Ascending aorta (tissue), 2 donors: ENCODE results near the gene KIF25. TPM values are rescaled to one million over a fixed set of nuclear protein-coding genes. Genes with fewer than 3 reads are reported as not detected.

Experiments
- DNase-seq, 2 donors: peaks; one replicate each; pipeline ENCODE4 v3.0.0-alpha.2; 2019; ENCODE audit warnings: low spot score in 2 of 2
- H3K27ac ChIP-seq, 2 donors: fragments of 200-600 bp; sonication (generic); one replicate each; pipeline ENCODE4 v1.5.1; 2016 to 2017; ENCODE audit warnings: mild to moderate bottlenecking in 1 of 2
- H3K27me3 ChIP-seq: fragments of 200-600 bp; sonication (generic); one replicate; pipeline ENCODE4 v1.5.1; 2017
- H3K36me3 ChIP-seq, 2 donors: fragments of 200-600 bp; sonication (generic); one replicate each; pipeline ENCODE4 v1.5.1; 2016
- H3K4me1 ChIP-seq, 2 donors: fragments of 200-600 bp; sonication (generic); one replicate each; pipeline ENCODE4 v1.5.1; 2016 to 2017; ENCODE audit warnings: mild to moderate bottlenecking in 1 of 2
- H3K4me3 ChIP-seq, 2 donors: fragments of 200-600 bp; sonication (generic); one replicate each; pipeline ENCODE4 v1.5.1; 2016 to 2017; ENCODE audit warnings: mild to moderate bottlenecking in 1 of 2
- H3K9me3 ChIP-seq, 2 donors: fragments of 200-600 bp; sonication (generic); one replicate each; pipeline ENCODE4 v1.5.1; 2016
- CTCF ChIP-seq, 3 experiments: fragments of 200-600 bp in 2 of 3; fragments of 450-650 bp in 1 of 3; sonication (generic) in 2 of 3; IDR thresholded peaks; one replicate each; pipeline ENCODE4 v1.5.1; 2016 to 2019; ENCODE audit warnings: antibody characterized with exemption in 3 of 3, mild to moderate bottlenecking in 1 of 3, moderate library complexity in 1 of 3
- intact Hi-C: fragments of 100-400 bp; cut with DNase I; formaldehyde crosslinking; loops from one replicate; pipeline ENCODE4 v1.15.1; 2023
- total RNA-seq: library from RNA; depleted of rRNA; stranded (reverse); fragments of >200 nt; gene quantifications from one replicate; pipeline ENCODE4 v1.1.0, GENCODE V29; 2016

The KIF25 gene
- total RNA-seq, 1 donor from 2014 or later = not detected

GRCh38 chr6:167980911-167981580, 16.4 kb upstream of the KIF25 start:
- H3K4me3 ChIP-seq = no peak overlapping the region
- no peak for TF ChIP-seq CTCF (IDR thresholded peaks at IDR 0.05)
- no peaks in the 10 kb centered on the region for H3K27me3 ChIP-seq
- no peaks in the 10 kb centered on the region for H3K9me3 ChIP-seq
- no peak for DNase-seq
- H3K27ac ChIP-seq = no peak overlapping the region
- no peaks in the 10 kb centered on the region for H3K36me3 ChIP-seq
- no peaks in the 10 kb centered on the region for H3K4me1 ChIP-seq
- intact Hi-C loops = no loop called here

- Histone ChIP-seq H3K4me1 (no peaks in the 10 kb centered on the region), H3K27me3 (no peaks in the 10 kb centered on the region), H3K9me3 (no peaks in the 10 kb centered on the region), H3K36me3 (no peaks in the 10 kb centered on the region), H3K27ac (no peak overlapping the region), H3K4me3 (no peak overlapping the region)
- no peak for DNase-seq
- no peak for TF ChIP-seq CTCF (IDR thresholded peaks at IDR 0.05)
- intact Hi-C loops = no loop called here
These were observed 15.5 kb upstream of the KIF25 start for GRCh38 chr6:167981916-167982462.

- H3K4me3 ChIP-seq = no peak overlapping the region
- H3K4me1 ChIP-seq = no peaks in the 10 kb centered on the region
- DNase-seq = no peak
- no peak overlapping the region for H3K27ac ChIP-seq
- no peaks in the 10 kb centered on the region for H3K36me3 ChIP-seq
- H3K9me3 ChIP-seq = no peaks in the 10 kb centered on the region
- H3K27me3 ChIP-seq = no peaks in the 10 kb centered on the region
- intact Hi-C loops = no loop called here
- no peak for TF ChIP-seq CTCF (IDR thresholded peaks at IDR 0.05)
These were observed 13.2 kb upstream of the KIF25 start for GRCh38 chr6:167984144-167984719.

- intact Hi-C loops = no loop called here
These were observed 12.4 kb upstream of the KIF25 start for GRCh38 chr6:167984876-167985604.

More at GRCh38 chr6:167984876-167985604, 12.4 kb upstream of the KIF25 start:
- H3K27me3 ChIP-seq = no peaks in the 10 kb centered on the region
- H3K4me3 ChIP-seq = no peak overlapping the region
- no peak for DNase-seq
- H3K9me3 ChIP-seq = no peaks in the 10 kb centered on the region
- TF ChIP-seq CTCF (IDR thresholded peaks at IDR 0.05) = no peak
- H3K4me1 ChIP-seq = no peaks in the 10 kb centered on the region
- H3K27ac ChIP-seq = no peak overlapping the region
- no peaks in the 10 kb centered on the region for H3K36me3 ChIP-seq
